Prostate gland (tissue), 2 donors: ENCODE results near the gene THSD4.

ENCODE experiments used
- POLR2A ChIP-seq: fragments of 450-650 bp; IDR thresholded peaks from one replicate; pipeline ENCODE4 v1.6.1; 2016; ENCODE audit warnings: antibody characterized with exemption, mild to moderate bottlenecking
- TF ChIP-seq, protein P1 (sequence below), 4 experiments: fragments of 200-600 bp in 2 of 4; fragments of 450-650 bp in 2 of 4; sonication (generic) in 2 of 4; IDR thresholded peaks; 1 replicate in 3 of 4; 2 replicates in 1 of 4; pipeline ENCODE4 v1.5.1; 2016 to 2019; ENCODE audit warnings: antibody characterized with exemption in 4 of 4, mild to moderate bottlenecking in 2 of 4, moderate library complexity in 2 of 4

DNA sequence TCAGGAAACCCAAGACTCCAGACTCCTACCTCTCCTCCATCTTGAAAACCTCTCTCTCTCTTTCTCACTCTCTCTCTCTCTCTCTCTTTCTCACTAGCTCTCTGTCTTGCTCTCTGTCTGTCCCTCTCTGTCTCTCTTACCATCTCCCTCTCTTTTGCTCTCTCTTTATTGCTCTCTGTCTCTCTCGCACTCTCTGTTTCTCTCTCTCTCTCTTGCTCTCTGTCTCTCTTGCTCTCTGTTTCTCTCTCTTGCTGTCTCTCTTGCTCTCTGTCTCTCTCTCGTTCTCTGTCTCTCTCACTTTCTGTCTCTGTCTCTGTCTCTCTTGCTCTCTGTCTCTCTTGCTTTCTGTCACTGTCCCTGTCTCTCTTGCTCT is 620.1 kb downstream of the THSD4 start:
- TF ChIP-seq, protein P1, sequence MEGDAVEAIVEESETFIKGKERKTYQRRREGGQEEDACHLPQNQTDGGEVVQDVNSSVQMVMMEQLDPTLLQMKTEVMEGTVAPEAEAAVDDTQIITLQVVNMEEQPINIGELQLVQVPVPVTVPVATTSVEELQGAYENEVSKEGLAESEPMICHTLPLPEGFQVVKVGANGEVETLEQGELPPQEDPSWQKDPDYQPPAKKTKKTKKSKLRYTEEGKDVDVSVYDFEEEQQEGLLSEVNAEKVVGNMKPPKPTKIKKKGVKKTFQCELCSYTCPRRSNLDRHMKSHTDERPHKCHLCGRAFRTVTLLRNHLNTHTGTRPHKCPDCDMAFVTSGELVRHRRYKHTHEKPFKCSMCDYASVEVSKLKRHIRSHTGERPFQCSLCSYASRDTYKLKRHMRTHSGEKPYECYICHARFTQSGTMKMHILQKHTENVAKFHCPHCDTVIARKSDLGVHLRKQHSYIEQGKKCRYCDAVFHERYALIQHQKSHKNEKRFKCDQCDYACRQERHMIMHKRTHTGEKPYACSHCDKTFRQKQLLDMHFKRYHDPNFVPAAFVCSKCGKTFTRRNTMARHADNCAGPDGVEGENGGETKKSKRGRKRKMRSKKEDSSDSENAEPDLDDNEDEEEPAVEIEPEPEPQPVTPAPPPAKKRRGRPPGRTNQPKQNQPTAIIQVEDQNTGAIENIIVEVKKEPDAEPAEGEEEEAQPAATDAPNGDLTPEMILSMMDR (IDR thresholded peaks at IDR 0.05), result no peak
- no peak for TF ChIP-seq POLR2A
